ENCODE measurements around the gene EFL1.
"Not testable (repeated sequence)": the region's sequence is repeated elsewhere in the genome, so short reads cannot be mapped to it uniquely, and the experiment has no call there.

The EFL1 gene

GRCh38 chr15:82195818-82196217, 66.7 kb downstream of the EFL1 start:
- DNase-seq = not testable (repeated sequence)

GRCh38 chr15:82194488-82194887, 68.0 kb downstream of the EFL1 start:
- not testable (repeated sequence) for DNase-seq

GRCh38 chr15:82193435-82193834, 69.1 kb downstream of the EFL1 start:
- DNase-seq = not testable (repeated sequence)

- DNase-seq = not testable (repeated sequence)
These were observed 70.1 kb downstream of the EFL1 start for GRCh38 chr15:82192394-82192793.

- no peak for DNase-seq
These were observed 75.7 kb downstream of the EFL1 start for GRCh38 chr15:82186719-82187406.

- DNase-seq = no peak
These were observed 76.4 kb downstream of the EFL1 start for GRCh38 chr15:82186161-82186560.

- no peak for DNase-seq
These were observed 77.8 kb downstream of the EFL1 start for GRCh38 chr15:82184776-82185175.

GRCh38 chr15:82184355-82184754, 78.2 kb downstream of the EFL1 start:
- DNase-seq = no peak

- DNase-seq = no peak
These were observed 79.2 kb downstream of the EFL1 start for GRCh38 chr15:82183121-82184031.

GRCh38 chr15:82181371-82181770, 81.2 kb downstream of the EFL1 start:
- DNase-seq = no peak

GRCh38 chr15:82178061-82178460, 84.5 kb downstream of the EFL1 start:
- no peak for DNase-seq

GRCh38 chr15:82177291-82178010, 85.1 kb downstream of the EFL1 start:
- DNase-seq = no peak

GRCh38 chr15:82176542-82176941, 86.0 kb downstream of the EFL1 start:
- DNase-seq = no peak

GRCh38 chr15:82174471-82175235, 87.9 kb downstream of the EFL1 start:
- DNase-seq = no peak

- no peak for DNase-seq
These were observed 89.4 kb downstream of the EFL1 start for GRCh38 chr15:82173108-82173507.

GRCh38 chr15:82172506-82172905, 90.0 kb downstream of the EFL1 start:
- no peak for DNase-seq

- DNase-seq = no peak
These were observed 93.8 kb downstream of the EFL1 start for GRCh38 chr15:82168757-82169156.

- DNase-seq = no peak
These were observed 94.2 kb downstream of the EFL1 start for GRCh38 chr15:82168296-82168695.

- DNase-seq = no peak
These were observed 96.6 kb downstream of the EFL1 start for GRCh38 chr15:82165948-82166376.

- no peak for DNase-seq
These were observed 102.6 kb downstream of the EFL1 start for GRCh38 chr15:82159922-82160321.

- no peak for DNase-seq
These were observed 103.7 kb downstream of the EFL1 start for GRCh38 chr15:82158811-82159210.

GRCh38 chr15:82150645-82151044, 111.9 kb downstream of the EFL1 start:
- no peak for DNase-seq
